ENCODE measurements around the gene GNAL. TPM values are rescaled to one million over a fixed set of nuclear protein-coding genes. Genes with fewer than 3 reads are reported as not detected.

The GNAL gene
- total and polyA plus RNA-seq, 4 donors: 0.15 to 0.92 (median 0.72) TPM

- no peak for TF ChIP-seq REST (IDR thresholded peaks at IDR 0.05)
- no peak for TF ChIP-seq HNF4G (IDR thresholded peaks at IDR 0.05)
- no peak for TF ChIP-seq RAD21 (IDR thresholded peaks at IDR 0.05)
Observed at GRCh38 chr18:11665587-11665986, 23.5 kb upstream of the GNAL start (continued).

- no peak overlapping the region for H3K27ac ChIP-seq (ENCODE audit: low read depth in 1 of 2, low read length in 2 of 2)
- H3K27me3 ChIP-seq (ENCODE audit: control insufficient read depth in 4 of 4, insufficient read depth in 4 of 4, low read length in 3 of 4): no peaks in the 10 kb centered on the region
- TF ChIP-seq, protein P1, sequence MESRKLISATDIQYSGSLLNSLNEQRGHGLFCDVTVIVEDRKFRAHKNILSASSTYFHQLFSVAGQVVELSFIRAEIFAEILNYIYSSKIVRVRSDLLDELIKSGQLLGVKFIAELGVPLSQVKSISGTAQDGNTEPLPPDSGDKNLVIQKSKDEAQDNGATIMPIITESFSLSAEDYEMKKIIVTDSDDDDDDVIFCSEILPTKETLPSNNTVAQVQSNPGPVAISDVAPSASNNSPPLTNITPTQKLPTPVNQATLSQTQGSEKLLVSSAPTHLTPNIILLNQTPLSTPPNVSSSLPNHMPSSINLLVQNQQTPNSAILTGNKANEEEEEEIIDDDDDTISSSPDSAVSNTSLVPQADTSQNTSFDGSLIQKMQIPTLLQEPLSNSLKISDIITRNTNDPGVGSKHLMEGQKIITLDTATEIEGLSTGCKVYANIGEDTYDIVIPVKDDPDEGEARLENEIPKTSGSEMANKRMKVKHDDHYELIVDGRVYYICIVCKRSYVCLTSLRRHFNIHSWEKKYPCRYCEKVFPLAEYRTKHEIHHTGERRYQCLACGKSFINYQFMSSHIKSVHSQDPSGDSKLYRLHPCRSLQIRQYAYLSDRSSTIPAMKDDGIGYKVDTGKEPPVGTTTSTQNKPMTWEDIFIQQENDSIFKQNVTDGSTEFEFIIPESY (IDR thresholded peaks at IDR 0.05): no peak
- TF ChIP-seq, protein P2, sequence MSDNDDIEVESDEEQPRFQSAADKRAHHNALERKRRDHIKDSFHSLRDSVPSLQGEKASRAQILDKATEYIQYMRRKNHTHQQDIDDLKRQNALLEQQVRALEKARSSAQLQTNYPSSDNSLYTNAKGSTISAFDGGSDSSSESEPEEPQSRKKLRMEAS (IDR thresholded peaks at IDR 0.05): no peak
- TF ChIP-seq HNF4G (IDR thresholded peaks at IDR 0.05) (no peak), RAD21 (IDR thresholded peaks at IDR 0.05) (no peak), JUND (IDR thresholded peaks at IDR 0.05) (no peak), EGR1 (IDR thresholded peaks at IDR 0.05; ENCODE audit: low read depth in 2 of 2) (no peak)
- no peak overlapping the region for H3K9ac ChIP-seq (ENCODE audit: low read depth in 1 of 2, low read length in 2 of 2)
- 57% methylated on average over 4 of the region's 4 CpGs for WGBS
- DNase-seq (ENCODE audit: low spot score): no peak
- H3K36me3 ChIP-seq (ENCODE audit: control insufficient read depth in 4 of 4, insufficient read depth in 3 of 4, low read depth in 1 of 4, low read length in 3 of 4): no peaks in the 10 kb centered on the region
- H3K4me3 ChIP-seq (ENCODE audit: low read depth in 1 of 3, low read length in 3 of 3): no peak overlapping the region
- peaks cover 0 to 3% (median 0%) of the 10 kb centered on the region in 4 donors for H3K9me3 ChIP-seq (ENCODE audit: control insufficient read depth in 4 of 4, low read length in 3 of 4)
- H3K4me1 ChIP-seq (ENCODE audit: control insufficient read depth in 4 of 4, insufficient read depth in 4 of 4, low read length in 3 of 4): no peaks in the 10 kb centered on the region
Observed at GRCh38 chr18:11666176-11666575, 22.9 kb upstream of the GNAL start.

- no peaks in the 10 kb centered on the region for H3K36me3 ChIP-seq (ENCODE audit: control insufficient read depth in 4 of 4, insufficient read depth in 3 of 4, low read depth in 1 of 4, low read length in 3 of 4)
- no peak overlapping the region for H3K9ac ChIP-seq (ENCODE audit: low read depth in 1 of 2, low read length in 2 of 2)
- 61% methylated on average over 4 of the region's 4 CpGs for WGBS
- TF ChIP-seq SP1 (IDR thresholded peaks at IDR 0.05) (no peak), YY1 (IDR thresholded peaks at IDR 0.05) (no peak), REST (IDR thresholded peaks at IDR 0.05) (no peak), HNF4A (conservative IDR thresholded peaks at IDR 0.05) (no peak), FOXA1 (IDR thresholded peaks at IDR 0.05) (no peak), FOXA2 (IDR thresholded peaks at IDR 0.05) (no peak), JUND (IDR thresholded peaks at IDR 0.05) (no peak), RAD21 (IDR thresholded peaks at IDR 0.05) (no peak), HNF4G (IDR thresholded peaks at IDR 0.05) (no peak), TAF1 (conservative IDR thresholded peaks at IDR 0.05) (no peak), GABPA (IDR thresholded peaks at IDR 0.05 in 1 of 2, conservative IDR thresholded peaks at IDR 0.05 in 1 of 2) (no peak), RXRA (IDR thresholded peaks at IDR 0.05) (no peak), NR2F2 (IDR thresholded peaks at IDR 0.05) (no peak)
- TF ChIP-seq, protein P1 (IDR thresholded peaks at IDR 0.05): no peak
- TF ChIP-seq, protein P3, sequence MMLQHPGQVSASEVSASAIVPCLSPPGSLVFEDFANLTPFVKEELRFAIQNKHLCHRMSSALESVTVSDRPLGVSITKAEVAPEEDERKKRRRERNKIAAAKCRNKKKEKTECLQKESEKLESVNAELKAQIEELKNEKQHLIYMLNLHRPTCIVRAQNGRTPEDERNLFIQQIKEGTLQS (IDR thresholded peaks at IDR 0.05): no peak
- TF ChIP-seq, protein P2 (IDR thresholded peaks at IDR 0.05): no peak
- H3K27me3 ChIP-seq (ENCODE audit: control insufficient read depth in 4 of 4, insufficient read depth in 4 of 4, low read length in 3 of 4): no peaks in the 10 kb centered on the region
- no peak overlapping the region for H3K4me3 ChIP-seq (ENCODE audit: low read depth in 1 of 3, low read length in 3 of 3)
- no peaks in the 10 kb centered on the region for H3K4me1 ChIP-seq (ENCODE audit: control insufficient read depth in 4 of 4, insufficient read depth in 4 of 4, low read length in 3 of 4)
- H3K9me3 ChIP-seq (ENCODE audit: control insufficient read depth in 4 of 4, low read length in 3 of 4): peaks cover 0 to 3% (median 0%) of the 10 kb centered on the region in 4 donors
- no peak overlapping the region for H3K27ac ChIP-seq (ENCODE audit: low read depth in 1 of 2, low read length in 2 of 2)
- DNase-seq (ENCODE audit: low spot score): no peak
Observed at GRCh38 chr18:11666831-11667230, 22.2 kb upstream of the GNAL start.

All from liver (tissue), 9 donors.